Keratinocyte (primary cell): ENCODE data around the gene POFUT2. TPM values are rescaled to one million over a fixed set of nuclear protein-coding genes. Genes with fewer than 3 reads are reported as not detected.

Source experiments
- DNase-seq: peaks from one replicate; pipeline ENCODE4 v3.0.0-alpha.2; 2011; ENCODE audit warnings: low read depth, missing footprints, low spot score
- FAIRE-seq: peaks from 2 replicates; lab custom pipeline; 2011; peaks lifted over from hg19 to GRCh38; lab: Jason Lieb, UNC
- H2AFZ ChIP-seq: 2 replicates; pipeline ENCODE4 v1.6.0; 2012; ENCODE audit warnings: low read length, control low read depth, inconsistent platforms; ENCODE audit not compliant: control insufficient read depth
- H3K27ac ChIP-seq: 2 replicates; pipeline ENCODE4 v1.5.1; 2011; ENCODE audit warnings: low read length; ENCODE audit not compliant: control insufficient read depth, insufficient read depth
- H3K27me3 ChIP-seq: 3 replicates; pipeline ENCODE4 v1.6.0; 2011; ENCODE audit warnings: low read length; ENCODE audit not compliant: control insufficient read depth, insufficient read depth; ENCODE audit errors: extremely low read depth
- H3K36me3 ChIP-seq, 2 experiments: 2 replicates in 1 of 2; 3 replicates in 1 of 2; pipeline ENCODE4 v1.5.1; 2011; ENCODE audit warnings: low read length in 2 of 2, mild to moderate bottlenecking in 1 of 2; ENCODE audit not compliant: control insufficient read depth in 2 of 2, insufficient read depth in 2 of 2; ENCODE audit errors: extremely low read depth in 1 of 2
- H3K4me1 ChIP-seq: 3 replicates; pipeline ENCODE4 v1.5.1; 2011; ENCODE audit warnings: low read length; ENCODE audit not compliant: control insufficient read depth, insufficient read depth; ENCODE audit errors: extremely low read depth
- H3K4me2 ChIP-seq: 3 replicates; pipeline ENCODE4 v1.6.0; 2011; ENCODE audit warnings: low read depth, low read length; ENCODE audit not compliant: control insufficient read depth, insufficient read depth; ENCODE audit errors: extremely low read depth
- H3K4me3 ChIP-seq, 3 experiments: fragments of 200-600 bp in 1 of 3; sonication (generic) in 1 of 3; 2 replicates in 2 of 3; 3 replicates in 1 of 3; pipeline ENCODE4 v1.5.1; 2011 to 2016; ENCODE audit warnings: low read length in 3 of 3, mild to moderate bottlenecking in 3 of 3, control low read depth in 2 of 3, inconsistent platforms in 1 of 3, low read depth in 1 of 3, mixed read lengths in 1 of 3, mixed run types in 1 of 3, moderate library complexity in 1 of 3; ENCODE audit not compliant: control insufficient read depth in 2 of 3, insufficient read depth in 2 of 3; ENCODE audit errors: extremely low read depth in 1 of 3
- H3K79me2 ChIP-seq: 2 replicates; pipeline ENCODE4 v1.6.0; 2012; ENCODE audit warnings: low read length; ENCODE audit not compliant: control insufficient read depth, insufficient read depth
- H3K9ac ChIP-seq: 3 replicates; pipeline ENCODE4 v1.6.0; 2011; ENCODE audit warnings: low read length; ENCODE audit not compliant: control insufficient read depth, insufficient read depth; ENCODE audit errors: extremely low read depth
- H3K9me1 ChIP-seq: 3 replicates; pipeline ENCODE4 v1.6.0; 2011; ENCODE audit warnings: low read length; ENCODE audit not compliant: control insufficient read depth, insufficient read depth; ENCODE audit errors: extremely low read depth
- H3K9me3 ChIP-seq: 2 replicates; pipeline ENCODE4 v1.5.1; 2012; ENCODE audit warnings: low read depth, low read length; ENCODE audit not compliant: control insufficient read depth
- H4K20me1 ChIP-seq: 3 replicates; pipeline ENCODE4 v1.6.0; 2011; ENCODE audit warnings: low read length; ENCODE audit not compliant: control insufficient read depth, insufficient read depth; ENCODE audit errors: extremely low read depth
- EZH2 ChIP-seq: IDR thresholded peaks from one replicate; pipeline ENCODE4 v1.6.1; 2012; ENCODE audit warnings: inconsistent platforms, mild to moderate bottlenecking, low read length, moderate library complexity
- dilution Hi-C: fragments of 300-500 bp; cut with MboI; formaldehyde crosslinking; loops from one replicate; pipeline ENCODE4 v1.7.0; 2020; ENCODE audit warnings: low sequenced_read_pairs; ENCODE audit not compliant: extremely low pct_ligation_motif_present
- polyA plus RNA-seq, 5 experiments: library from polyadenylated mRNA; depleted of rRNA in 3 of 5; stranded (reverse) in 3 of 5; stranded (forward) in 1 of 5; unstranded in 1 of 5; fragments of >200 nt; gene quantifications; 1 replicate in 1 of 5; 2 replicates in 3 of 5; 3 replicates in 1 of 5; pipeline versions ENCODE4 v1.2.1 to v1.2.3, GENCODE V29; 2011 to 2012; ENCODE audit warnings: missing spikeins in 2 of 5, low read depth in 1 of 5, low replicate concordance in 1 of 5
- TF ChIP-seq, protein P1 (sequence below), 3 experiments: IDR thresholded peaks in 1 of 3; conservative IDR thresholded peaks in 1 of 3; optimal IDR thresholded peaks in 1 of 3; 2 replicates in 2 of 3; 3 replicates in 1 of 3; pipeline versions ENCODE3 to v1.5.1; 2011; ENCODE audit warnings: low read length in 3 of 3, mild to moderate bottlenecking in 3 of 3, moderate library complexity in 2 of 3, control low read depth in 1 of 3, inconsistent platforms in 1 of 3; ENCODE audit not compliant: insufficient read depth in 2 of 3; ENCODE audit errors: extremely low read depth in 1 of 3

The POFUT2 gene
- polyA plus RNA-seq, 1 donor (not counting 4 experiments of a cell fraction or from before 2014, with no cell fraction given): 8.8 TPM

- no peak overlapping the region for H3K4me3 ChIP-seq
- no peak for FAIRE-seq
- no peaks in the 10 kb centered on the region for H3K9me3 ChIP-seq
- no peaks in the 10 kb centered on the region for H3K27me3 ChIP-seq
- TF ChIP-seq, protein P1, sequence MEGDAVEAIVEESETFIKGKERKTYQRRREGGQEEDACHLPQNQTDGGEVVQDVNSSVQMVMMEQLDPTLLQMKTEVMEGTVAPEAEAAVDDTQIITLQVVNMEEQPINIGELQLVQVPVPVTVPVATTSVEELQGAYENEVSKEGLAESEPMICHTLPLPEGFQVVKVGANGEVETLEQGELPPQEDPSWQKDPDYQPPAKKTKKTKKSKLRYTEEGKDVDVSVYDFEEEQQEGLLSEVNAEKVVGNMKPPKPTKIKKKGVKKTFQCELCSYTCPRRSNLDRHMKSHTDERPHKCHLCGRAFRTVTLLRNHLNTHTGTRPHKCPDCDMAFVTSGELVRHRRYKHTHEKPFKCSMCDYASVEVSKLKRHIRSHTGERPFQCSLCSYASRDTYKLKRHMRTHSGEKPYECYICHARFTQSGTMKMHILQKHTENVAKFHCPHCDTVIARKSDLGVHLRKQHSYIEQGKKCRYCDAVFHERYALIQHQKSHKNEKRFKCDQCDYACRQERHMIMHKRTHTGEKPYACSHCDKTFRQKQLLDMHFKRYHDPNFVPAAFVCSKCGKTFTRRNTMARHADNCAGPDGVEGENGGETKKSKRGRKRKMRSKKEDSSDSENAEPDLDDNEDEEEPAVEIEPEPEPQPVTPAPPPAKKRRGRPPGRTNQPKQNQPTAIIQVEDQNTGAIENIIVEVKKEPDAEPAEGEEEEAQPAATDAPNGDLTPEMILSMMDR (optimal IDR thresholded peaks at IDR 0.05 in 1 of 3, IDR thresholded peaks at IDR 0.05 in 1 of 3, conservative IDR thresholded peaks at IDR 0.05 in 1 of 3; ENCODE audit: extremely low read depth in 1 of 3, insufficient read depth in 2 of 3, low read length in 3 of 3): no peak
- no peak for TF ChIP-seq EZH2
- DNase-seq: no peak
- H3K4me2 ChIP-seq: no peak overlapping the region
- no peaks in the 10 kb centered on the region for H4K20me1 ChIP-seq
- no peak overlapping the region for H2AFZ ChIP-seq
- no peak overlapping the region for H3K27ac ChIP-seq
- no peaks in the 10 kb centered on the region for H3K4me1 ChIP-seq
- dilution Hi-C loops: no loop called here
- peaks cover 20 to 36% of the 10 kb centered on the region in 2 experiments for H3K36me3 ChIP-seq
- no peak overlapping the region for H3K9ac ChIP-seq
- no peaks in the 10 kb centered on the region for H3K79me2 ChIP-seq
- no peaks in the 10 kb centered on the region for H3K9me1 ChIP-seq
Observed at GRCh38 chr21:45279446-45280177, 8.1 kb downstream of the POFUT2 start.

GRCh38 chr21:45278156-45278911 lies 9.4 kb downstream of the POFUT2 start:
- H3K9ac ChIP-seq: no peak overlapping the region
- no peak overlapping the region for H2AFZ ChIP-seq
- no peak for TF ChIP-seq EZH2
- TF ChIP-seq, protein P1 (optimal IDR thresholded peaks at IDR 0.05 in 1 of 3, IDR thresholded peaks at IDR 0.05 in 1 of 3, conservative IDR thresholded peaks at IDR 0.05 in 1 of 3; ENCODE audit: extremely low read depth in 1 of 3, insufficient read depth in 2 of 3, low read length in 3 of 3): no peak
- no peak overlapping the region for H3K4me2 ChIP-seq
- DNase-seq (no peak), FAIRE-seq (no peak)
- dilution Hi-C loops: no loop called here
- H3K79me2 ChIP-seq: peaks cover 2% of the 10 kb centered on the region
- H4K20me1 ChIP-seq: no peaks in the 10 kb centered on the region
- no peaks in the 10 kb centered on the region for H3K9me3 ChIP-seq
- no peak overlapping the region for H3K4me3 ChIP-seq
- H3K36me3 ChIP-seq: peaks cover 15 to 36% of the 10 kb centered on the region in 2 experiments
- no peaks in the 10 kb centered on the region for H3K4me1 ChIP-seq
- no peaks in the 10 kb centered on the region for H3K9me1 ChIP-seq
- H3K27ac ChIP-seq: no peak overlapping the region
- H3K27me3 ChIP-seq: no peaks in the 10 kb centered on the region
